HG03139 (cell line): ENCODE results near the gene KCNB1.
"Not testable (repeated sequence)": the region's sequence is repeated elsewhere in the genome, so short reads cannot be mapped to it uniquely, and the experiment has no call there.

Experiments
- ATAC-seq: cut with Tn5 transposase; IDR thresholded peaks from one replicate; pipeline ENCODE4 v1.9.1; 2021; ENCODE audit not compliant: unreplicated experiment

KCNB1 gene

DNA sequence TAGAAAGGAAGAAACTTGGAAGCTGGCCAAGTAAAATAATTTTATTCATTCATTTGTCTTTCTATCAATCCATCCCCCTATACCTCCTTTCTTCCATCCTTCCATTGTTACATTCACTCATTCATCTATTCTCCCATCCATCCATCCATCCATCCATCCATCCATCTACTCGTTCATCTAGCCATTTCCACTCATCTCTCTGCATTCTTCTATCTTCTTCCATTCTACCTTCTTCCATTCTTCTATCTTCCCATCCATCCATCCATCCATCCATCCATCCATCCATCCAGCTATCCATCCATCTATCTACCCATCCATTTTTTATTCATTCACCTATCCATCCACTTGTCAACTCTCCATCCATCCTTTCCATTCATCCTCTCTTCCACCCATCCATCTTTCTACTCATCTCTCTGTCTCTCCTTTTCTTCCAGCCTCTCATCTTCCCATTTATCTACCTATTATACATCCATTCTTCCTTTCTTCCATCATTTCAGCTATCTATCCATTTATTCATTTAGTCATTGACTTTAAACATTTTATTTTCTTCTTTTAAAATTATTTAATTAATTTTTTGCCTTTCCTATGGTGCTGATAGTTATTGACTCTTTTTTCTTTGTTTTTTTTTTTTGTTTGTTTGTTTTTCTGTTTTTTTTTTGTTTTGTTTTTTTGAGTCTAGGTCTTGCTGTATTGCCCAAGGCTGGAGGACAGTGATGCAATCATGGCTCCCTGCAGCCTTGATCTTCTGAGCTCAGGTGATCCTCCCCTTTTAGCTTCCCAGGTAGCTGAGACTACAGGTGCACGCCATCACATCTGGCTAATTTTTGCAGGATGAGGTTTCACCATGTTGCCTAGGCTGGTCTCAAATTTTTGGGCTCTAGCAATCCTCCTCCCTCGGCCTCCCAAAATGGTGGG lies 151.5 kb downstream of the KCNB1 start:
- ATAC-seq: no peak

DNA sequence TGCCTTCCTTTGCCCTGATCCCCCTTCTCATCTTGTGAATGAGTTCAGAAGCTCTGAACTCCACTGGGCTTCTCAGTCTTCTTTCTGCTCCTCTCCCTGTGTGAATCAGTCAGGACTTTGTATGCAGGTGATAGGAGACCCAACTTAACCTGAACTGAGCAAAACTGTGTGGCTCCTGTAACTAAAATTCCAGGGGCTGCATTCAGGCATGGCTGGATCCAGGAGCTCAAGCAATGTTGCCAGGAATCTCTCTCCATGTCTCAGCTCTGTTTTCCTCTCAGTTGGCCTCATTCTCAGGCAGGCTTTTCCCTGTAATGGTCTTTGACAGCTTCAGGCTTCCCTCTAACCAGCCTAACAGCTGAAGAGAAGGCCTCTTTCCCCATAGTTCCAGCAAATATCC lies 153.7 kb downstream of the KCNB1 start:
- ATAC-seq: no peak

DNA sequence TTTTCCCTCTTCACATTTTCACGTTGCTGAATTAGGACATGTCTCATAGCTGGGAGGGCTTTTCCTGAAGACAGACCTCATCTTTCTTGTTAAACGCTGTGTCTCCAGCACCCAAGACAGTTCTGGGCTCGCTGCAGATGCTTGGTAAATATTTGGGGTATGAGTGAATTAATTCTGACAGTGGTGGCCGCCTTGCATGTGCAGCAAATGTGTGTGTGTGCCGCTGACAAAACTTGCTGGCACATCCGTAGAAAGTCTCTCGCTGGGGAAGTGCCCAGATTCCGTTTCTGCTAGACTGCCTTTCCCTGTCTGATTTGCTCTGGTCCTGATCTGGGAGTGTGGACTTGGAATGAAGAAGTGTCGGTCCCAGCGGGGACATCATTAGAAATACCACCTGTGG lies 156.4 kb downstream of the KCNB1 start:
- no peak for ATAC-seq

DNA sequence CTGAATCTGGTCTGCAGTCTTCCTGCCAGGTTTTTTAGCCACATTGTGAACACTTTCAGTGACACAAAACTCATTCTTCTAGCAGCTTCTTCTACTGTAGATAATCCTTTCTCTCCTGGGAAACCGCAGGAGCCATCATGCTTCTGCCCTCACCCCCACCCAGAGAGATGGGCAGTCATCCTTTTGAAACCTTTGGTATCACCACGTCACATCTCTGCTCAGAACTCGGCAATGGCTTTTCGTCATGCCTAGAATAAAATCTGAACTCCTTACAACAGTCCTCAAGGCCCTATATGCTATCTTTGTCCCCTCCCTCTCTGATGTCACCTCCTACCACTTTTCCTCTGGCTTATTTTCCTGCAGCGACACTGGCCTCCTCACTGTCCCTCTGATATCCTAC lies 158.2 kb downstream of the KCNB1 start:
- ATAC-seq: no peak

DNA sequence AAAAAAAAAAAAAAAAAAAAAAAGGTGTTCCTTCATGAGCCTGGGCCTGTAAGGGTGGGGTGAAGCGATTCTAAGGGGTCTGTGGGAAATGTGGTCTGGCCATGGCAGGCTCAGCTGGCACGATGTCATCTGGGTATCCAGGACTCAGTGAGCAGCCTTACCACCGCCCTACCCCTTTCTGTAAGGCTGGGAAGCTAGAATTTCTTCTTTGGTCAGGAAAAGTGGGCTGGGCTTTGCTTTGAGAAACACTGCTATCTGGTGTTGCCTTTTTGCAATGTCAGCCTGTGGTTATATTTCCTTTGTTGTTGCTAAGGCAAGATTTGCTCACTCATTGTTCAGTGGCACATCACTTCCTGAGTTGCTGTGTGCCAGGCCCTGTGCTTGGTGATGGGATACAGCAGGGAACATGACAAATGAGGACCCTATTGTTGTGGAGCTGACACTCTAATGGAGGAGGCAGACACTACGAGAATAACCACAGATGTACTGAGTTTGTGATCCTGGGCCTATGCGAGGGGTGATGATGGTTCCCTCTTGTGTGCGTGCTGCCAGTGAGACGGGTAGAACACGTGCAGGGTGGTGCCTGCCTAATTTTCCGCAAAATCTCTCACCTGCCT lies 158.7 kb downstream of the KCNB1 start:
- no peak for ATAC-seq

DNA sequence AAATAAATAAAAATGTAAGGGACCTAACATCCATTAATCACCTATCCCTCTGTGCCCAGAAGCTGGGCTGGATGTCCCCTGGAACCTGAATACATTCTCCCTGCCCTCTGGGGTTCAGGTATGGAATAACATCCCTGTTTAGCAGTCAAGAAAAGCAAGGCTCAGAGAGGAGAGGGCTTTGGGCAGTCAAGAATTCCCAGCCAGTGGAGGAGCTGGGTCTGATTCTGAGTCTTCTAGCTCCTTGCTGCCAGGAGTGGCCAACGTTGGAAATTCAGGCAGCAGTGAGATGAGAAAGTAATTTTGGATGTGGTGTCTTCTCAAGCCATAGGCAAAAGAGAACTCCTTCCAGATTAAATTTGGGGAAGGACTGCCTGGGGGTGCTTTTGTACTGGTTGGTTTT lies 162.0 kb downstream of the KCNB1 start:
- no peak for ATAC-seq

DNA sequence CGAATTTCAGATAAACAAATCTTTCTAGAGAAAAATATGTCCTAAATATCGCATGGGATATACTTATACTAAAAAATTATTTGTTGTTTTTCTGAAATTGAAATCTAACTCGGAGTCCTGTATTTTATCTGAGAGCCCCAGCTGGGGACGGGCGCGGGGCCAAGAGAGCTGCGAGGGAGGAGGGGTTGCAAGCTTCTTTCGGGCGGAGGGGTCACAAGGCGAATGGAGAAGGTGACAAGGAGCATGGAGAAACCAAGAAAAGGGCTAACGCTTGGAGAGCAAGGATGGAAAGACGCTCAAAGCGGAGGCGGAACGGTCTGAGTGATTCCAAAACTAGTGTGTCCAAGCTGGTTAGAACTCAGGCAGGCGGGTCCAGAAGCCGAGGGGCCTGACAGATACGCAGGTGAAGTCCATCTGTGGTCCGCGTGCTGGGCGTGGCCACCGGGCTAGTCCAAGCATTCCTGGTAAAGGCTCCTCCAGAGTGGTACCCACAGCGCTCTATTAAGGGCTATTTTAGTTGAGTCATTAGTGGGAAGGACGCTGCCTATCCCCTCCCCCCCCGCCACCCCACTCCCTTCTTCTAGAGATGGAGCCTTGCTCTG lies 163.2 kb downstream of the KCNB1 start:
- ATAC-seq: no peak

DNA sequence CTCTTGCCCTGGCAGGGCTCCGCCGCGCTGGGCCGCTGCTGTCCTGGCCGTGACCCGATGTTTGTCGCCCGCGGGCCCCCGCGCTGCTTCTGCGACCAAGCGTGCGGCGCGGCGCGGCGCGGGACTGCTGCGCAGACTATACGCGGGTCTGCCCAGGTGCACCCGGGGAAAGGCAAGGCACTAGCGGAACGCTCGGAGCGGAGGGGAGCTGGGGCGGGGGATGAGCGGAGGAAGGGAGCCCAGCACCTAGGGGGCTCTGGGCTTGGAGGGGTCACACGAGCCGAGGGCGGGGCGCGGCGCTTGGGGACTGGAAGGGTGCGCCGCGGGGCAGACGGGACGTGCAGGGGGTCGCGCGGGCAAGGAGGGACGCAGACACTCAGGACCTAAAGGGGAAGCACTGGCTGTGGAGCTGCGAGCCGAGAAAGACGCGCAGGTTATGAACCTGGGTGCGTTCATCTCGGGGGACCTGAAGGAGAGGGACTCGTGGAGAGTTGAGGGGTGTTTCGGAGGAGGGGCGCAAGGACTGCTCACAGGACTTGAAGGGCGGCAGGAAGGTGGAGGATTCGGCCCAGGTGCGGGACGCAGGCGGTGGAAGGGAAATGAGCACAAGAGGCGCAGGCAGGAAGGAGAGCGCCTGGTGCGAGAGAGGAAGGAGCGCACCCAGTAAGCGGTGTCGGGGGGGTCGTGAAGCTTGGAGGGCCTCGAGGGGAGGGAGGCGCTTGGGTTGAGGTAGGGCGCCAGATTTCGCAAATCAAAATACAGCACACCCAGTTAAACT lies 163.8 kb downstream of the KCNB1 start:
- ATAC-seq: no peak

DNA sequence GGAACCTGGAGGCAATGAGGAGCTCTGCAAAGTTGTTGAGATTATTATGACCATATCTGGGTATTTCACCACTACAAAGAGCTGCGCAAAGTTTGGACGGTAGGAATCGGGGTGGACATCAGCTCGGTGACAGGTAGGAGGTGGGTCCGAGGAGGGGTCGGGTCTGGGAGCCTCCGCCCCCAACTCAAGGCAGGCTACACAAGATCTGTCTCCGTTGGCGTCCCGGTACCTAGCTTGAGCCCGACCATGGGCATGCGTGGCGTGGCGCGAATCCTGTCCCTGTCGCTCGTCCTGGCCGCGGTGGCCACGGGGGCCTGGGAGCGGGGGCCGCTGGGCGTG lies 164.4 kb downstream of the KCNB1 start:
- no peak for ATAC-seq

DNA sequence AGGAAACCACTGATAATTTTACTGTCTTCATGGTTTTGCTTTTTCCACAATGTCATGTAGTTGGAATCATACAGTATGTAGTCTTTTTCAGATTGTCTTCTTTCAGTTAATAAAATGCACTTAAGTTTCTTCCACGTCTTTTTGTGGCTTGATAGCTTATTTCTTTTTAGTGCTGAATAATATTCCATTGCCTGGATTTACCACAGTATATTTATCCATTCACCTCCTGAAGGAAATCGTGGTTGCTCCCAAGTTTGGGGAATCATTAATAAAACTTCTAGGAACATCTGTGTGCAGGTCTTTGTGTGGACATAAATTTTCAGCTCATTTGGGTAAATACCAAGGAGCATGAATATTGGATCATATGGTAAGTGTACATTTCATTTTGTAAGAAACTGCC lies 165.8 kb downstream of the KCNB1 start:
- no peak for ATAC-seq

DNA sequence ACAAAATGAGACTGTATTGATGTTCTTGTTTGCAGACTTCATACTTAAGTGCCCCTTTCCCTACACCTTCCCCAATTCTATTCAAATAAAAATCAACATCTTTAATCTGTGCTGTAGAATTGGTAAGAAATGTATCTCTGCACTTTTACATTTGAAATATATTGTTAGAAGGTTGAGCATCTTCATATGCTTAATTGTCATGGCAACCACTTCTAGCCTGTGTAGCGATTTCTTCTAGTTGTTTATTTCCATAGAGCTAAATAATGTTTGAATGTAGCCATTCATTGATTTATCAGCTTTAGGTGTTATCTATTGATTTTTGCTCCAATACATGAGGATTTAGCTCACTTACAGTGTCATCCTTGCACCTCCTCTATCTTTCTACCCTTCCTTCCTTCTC lies 166.9 kb downstream of the KCNB1 start:
- ATAC-seq: no peak

DNA sequence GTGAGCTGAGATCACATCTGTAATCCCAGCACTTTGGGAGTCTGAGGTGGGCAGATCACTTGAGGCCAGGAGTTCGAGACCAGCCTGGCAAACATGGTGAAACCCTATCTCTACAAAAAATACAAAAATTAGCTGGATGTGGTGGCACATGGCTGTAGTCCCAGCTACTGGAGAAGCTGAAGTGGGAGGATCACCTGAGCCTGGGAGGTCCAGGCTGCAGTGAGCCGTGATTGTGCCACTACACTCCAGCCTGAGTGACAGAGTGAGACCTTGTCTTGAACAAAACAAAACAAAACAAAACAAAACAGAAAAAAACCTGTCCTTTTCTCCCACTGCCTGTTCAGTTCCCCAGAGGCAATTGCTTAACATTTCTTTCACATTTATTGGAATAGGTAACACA lies 168.4 kb downstream of the KCNB1 start:
- not testable (repeated sequence) for ATAC-seq
